NCI-H774 (cell line): ENCODE results near the gene SLC25A15.
"Not testable (repeated sequence)": the region's sequence is repeated elsewhere in the genome, so short reads cannot be mapped to it uniquely, and the experiment has no call there.

Experiments used
- DNase-seq: peaks from one replicate; lab custom pipeline; 2025; lab: John Stamatoyannopoulos, UW

SLC25A15 gene

DNA sequence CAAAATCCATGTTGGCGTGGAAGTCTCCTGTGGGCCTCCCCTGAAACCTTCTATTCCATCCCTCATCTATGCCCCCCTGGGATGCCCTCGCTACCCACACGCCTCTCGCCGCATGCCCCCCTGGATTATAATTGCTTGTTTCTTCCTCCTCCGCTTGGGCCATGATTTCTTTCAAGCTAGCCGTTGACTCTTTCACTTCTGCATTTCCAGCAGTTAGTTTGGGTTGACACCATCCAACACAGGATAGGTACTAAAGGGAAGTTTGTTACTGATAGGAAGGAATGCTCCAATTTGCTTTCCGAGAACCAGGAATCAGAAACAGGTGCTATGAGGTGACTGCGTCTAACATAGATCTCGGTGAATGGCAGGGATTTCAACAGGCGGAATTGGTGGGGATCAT lies 7.7 kb upstream of the SLC25A15 start:
- DNase-seq = no peak

DNA sequence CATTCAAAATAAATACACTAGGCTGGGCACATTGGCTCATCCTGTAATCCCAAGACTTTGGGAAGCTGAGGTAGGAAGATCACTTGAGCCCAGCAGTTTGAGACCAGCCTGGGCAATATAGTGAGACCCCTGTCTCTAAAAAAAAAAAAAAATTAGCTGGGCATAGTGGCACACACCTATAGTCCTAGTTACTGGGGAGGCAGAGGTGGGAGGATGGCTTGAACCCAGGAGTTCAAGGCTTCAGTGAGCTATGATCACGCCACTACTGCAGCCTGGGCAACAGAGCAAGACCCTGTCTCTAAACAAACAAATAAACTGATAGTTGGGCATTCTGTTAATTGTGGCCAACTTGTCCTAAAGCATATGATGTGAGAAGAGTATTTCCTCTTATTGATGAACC lies 6.4 kb upstream of the SLC25A15 start:
- not testable (repeated sequence) for DNase-seq

DNA sequence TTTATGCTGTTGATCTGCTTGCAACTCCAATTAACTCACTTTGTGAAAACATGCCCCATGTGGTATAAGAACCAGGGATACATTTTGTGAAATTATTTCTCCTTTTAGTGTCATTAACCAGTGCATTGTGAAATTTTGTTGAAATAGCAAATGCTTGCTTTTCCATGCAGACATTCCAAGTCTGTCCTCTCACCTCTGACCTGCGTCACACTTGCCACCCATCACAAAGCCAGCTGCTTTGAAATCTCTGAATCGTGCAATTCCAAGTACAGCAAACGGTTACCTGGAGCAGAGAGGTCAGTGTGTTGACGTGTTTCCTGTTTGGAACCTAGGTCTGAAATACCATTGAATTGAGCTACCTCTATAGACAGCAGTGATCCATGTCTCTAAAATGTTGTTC lies 4.9 kb upstream of the SLC25A15 start:
- no peak for DNase-seq

DNA sequence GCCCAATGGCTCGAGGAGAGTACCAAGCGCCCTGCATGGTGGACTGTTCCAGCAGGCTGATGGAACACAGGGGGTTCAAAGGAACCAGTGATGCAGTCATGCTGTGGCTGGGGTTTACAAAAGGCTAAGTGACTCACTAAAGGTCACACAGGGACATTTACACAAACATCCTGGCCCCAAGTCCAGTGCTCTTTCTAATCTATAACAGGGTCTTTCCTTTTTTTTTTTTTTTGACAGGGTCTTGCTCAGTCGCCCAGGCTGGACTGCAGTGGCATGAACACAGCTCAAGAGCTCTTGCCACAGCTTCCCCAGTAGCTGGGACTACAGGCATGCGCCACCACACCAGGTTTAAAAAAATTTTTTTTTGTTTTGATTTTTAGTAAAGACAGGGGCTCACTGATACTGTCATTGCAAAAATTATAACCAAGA lies 2.8 kb upstream of the SLC25A15 start:
- DNase-seq = no peak

DNA sequence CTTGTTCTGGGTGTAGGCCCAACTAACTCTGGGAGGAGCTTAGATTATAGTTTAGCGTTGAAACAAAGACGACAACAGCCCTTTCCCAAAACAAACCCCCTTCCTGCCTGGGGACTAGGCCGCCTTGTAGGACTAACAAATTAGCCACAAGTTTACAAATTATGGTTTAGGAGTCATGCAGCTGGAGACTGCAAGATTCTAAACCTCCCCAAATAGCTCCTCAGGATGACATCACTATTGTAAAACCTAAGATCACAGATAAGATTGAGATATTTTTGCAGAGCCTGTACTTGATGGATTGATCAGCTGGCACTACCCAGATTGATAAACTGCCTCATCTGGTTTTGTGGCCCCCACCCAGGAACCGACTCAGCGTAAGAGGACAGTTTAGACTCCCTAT lies 2.3 kb upstream of the SLC25A15 start:
- DNase-seq = no peak

DNA sequence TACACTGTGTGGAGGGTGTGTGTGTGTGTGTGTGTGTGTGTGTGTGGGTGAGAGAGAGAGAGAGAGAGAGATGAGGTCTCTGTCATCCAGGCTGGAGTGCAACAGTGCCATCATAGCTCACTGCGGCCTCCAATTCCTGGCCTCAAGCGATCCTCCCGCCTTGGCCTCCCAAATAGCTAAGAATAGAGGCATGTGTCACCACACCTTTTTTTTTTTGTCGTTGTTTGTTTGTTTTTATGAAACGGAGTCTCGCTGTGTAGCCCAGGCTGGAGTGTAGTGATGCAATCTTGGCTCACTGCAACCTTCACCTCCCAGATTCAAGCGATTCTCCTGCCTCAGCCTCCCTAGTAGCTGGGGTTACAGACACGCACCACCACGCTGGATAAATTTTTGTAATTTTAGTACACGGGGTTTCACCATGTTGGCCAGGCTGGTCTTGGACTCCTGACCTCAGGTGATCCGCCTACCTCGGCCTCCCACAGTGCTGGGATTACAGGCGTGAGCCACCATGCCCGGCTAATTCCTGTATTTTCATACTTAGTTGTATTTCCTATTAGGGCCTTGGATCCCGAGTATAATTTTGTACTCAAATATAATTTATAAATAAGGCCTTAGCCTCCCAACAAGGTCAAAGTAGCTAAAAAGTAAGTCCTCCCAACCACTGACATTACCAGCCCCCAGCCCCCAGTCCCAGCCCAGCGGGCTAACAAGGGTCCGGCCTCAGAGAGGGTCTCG lies 704 bp upstream of the SLC25A15 start:
- DNase-seq = not testable (repeated sequence)

DNA sequence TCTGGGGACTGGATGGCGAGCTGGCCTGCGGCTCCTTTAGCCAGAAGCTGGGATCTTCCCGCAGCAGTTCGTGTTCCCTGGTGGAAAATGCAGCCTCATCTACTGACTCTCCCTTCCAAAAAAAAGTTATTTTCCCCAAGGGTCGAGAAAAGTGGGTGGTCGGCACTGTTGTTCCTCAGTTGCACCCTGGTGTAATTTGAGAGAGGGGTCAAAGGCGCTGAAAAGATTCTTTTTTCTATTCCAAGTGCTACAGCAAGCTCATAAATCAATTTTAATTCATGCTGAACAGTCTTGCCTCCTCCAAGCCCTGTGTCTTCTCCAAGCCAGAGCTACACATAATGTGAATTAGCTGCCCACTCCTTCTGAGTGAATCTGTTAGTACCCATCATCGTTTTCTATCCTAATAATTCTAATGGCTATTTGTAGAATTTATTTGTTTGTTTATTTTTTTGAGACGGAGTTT lies 774 bp downstream of the SLC25A15 start:
- no peak for DNase-seq

DNA sequence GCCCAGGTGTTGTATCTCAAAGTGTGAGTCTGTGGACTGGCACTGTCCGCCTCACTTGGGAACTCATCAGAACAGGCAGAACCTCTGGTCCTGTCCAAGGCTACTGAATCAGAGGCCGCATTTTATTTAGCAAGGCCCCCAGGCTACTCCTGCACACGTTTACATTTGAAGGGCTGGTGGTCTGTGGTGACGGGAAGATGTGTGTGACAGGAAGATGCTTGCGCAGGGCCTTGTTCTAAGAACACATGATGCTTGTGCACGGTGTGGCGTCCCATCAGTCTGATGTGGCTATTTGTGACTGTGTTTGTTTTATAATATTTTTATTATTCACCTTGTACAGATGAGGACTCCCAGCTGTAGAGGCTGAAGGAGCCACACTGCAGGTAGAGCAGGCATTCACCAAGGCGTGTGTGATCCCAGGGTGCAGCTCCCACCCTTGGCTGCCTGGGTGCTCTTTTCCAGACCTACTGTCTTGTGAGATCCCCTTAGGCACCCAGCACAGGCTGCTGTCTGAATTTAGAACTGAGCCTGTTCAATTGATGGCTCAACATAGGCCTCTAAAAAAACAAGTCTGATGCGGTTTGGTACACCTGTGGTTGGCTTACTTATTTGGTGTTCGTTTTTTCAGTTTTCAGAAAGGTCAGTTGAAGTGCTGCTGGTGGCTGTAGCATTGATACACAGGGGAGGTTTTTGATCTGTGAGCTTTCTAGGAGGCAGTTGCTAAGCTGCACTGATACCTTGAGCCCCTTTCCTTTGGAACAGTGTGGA lies 3.1 kb downstream of the SLC25A15 start:
- no peak for DNase-seq

DNA sequence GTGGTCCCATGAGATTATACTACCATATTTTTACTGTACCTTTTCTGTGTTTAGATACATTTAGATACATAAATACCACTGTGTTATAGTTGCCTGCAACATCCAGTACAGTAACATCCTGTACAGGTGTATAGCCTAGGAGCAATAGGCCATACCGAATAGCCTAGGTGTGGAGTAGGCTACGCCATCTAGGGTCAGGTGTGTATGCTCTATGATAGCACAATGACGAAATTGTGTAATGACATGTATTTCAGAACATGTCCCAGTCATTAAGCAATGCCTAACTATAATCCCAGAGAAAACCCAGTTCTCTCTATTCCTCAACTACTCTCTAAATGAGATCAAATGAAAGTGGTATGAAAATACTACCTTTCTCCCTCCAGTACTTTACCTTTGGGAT lies 3.9 kb downstream of the SLC25A15 start:
- no peak for DNase-seq

DNA sequence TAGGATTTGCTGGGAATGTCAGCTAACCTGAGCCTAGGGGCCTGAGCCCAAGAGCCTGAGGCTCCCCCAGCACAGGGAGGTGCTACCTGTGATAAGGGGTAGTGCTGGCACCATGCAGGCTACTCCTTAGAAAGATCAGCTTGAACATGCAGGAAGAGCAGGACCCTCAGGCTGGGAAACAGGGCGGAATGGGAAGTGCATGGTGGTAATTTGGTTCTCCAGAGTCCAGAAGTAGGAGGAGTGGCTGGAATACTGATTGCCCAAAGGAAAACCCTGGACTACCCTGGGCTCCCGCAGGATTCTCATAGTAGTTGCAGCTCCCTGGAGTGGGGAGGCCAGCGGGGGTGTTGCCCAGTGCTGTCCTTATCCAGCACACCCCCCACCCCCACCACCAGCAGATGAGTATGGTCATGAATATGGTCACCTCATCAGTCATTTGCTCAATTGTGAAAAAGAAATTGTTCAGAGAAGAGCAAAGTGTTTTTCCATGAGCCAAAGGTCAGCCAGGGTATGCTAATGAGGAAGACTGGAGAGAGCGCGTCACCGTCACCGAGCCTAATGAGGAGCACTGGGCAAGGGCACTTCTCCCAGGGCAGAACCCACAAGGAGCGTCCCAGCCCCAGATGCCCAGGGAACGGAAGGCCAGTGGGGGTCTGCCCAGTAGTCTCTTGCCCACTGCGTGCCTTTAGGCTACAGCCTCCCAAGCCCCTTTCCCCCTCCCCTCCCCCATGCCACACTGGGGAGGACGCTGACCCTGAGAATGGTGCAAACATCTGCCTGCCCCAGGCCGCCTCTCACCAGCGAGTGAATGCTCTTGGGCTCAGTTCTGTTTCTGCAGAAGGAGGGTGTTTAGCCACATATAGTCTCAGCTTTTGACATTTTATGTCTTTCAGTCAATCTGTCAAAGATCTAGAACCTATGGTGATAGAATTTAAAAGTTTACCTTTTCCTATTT lies 5.3 kb downstream of the SLC25A15 start:
- DNase-seq = no peak

DNA sequence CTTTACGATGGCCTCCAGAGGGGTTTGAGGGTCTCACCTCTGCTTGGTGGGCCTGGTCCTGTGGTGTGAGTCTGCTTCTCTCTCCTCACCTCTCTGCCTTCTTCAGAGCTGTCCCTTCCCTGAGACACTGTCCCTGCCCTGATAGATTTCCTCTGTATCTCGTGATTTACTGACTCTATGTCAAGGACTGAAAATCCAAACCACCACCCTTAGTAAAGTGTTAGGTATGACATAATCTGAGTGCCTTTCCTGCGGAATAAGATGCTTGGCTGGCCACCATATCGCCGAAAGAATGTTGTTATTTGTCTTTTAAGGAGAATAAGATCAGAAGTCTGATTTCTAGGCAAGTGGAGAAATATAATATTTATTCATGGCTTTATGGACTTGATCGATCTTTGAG lies 7.2 kb downstream of the SLC25A15 start:
- DNase-seq = no peak

DNA sequence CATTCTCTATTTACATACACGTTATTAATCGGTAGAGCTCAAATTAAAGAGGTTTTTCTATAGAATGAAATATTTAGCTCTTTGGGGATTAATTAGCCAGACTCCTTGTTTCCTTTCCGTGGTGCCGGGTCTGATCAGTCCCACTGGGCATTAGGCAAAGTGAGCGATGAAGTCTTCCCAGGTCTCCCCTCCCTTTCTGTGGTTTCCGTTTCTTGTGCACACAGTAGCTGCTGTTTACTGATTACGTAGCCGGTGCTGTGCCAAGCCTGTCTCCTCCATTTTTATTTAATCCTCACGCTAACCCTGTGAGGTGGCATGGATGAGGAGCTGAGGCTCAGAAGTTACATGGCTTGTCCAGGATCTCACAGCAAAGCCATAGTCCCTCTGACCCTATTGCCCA lies 9.0 kb downstream of the SLC25A15 start:
- peak; percentile 28 for DNase-seq

DNA sequence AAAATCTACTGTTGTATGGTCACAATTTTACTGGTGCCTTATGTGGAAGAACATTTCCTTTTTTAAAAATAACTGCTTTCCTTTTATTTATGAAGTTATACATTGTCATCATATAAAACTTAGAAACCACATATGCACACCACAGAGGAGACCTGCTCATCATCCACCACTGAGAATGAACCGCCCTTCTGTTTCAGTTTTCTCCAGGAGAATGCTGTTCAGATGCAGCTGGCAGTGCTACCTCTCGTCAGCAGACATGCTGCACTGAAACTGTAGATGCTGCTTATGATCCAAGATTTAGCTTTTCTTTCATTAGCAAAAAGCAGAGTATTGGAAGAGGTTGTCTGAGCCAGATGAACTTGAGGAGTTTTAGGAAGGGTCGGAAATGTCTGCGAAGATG lies 10.1 kb downstream of the SLC25A15 start:
- no peak for DNase-seq

DNA sequence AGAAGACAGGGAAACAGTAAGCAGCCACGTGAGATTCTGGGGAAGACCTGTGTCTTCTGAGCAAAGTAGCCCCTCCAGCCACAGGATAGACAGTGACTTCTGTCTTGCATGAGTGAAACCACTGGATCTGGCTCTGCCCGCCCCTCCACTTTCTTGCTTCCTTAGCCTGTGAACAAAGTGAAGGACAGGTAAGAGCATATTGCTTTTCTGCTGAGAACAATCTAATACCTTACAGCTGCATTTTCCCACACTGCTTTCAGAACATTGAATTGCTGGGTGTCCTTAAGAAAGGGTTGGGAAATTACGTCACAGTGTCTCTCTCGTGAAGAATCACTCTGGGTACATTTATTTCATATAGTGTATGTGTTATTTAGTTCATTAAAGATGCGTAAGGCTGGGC lies 11.1 kb downstream of the SLC25A15 start:
- no peak for DNase-seq

DNA sequence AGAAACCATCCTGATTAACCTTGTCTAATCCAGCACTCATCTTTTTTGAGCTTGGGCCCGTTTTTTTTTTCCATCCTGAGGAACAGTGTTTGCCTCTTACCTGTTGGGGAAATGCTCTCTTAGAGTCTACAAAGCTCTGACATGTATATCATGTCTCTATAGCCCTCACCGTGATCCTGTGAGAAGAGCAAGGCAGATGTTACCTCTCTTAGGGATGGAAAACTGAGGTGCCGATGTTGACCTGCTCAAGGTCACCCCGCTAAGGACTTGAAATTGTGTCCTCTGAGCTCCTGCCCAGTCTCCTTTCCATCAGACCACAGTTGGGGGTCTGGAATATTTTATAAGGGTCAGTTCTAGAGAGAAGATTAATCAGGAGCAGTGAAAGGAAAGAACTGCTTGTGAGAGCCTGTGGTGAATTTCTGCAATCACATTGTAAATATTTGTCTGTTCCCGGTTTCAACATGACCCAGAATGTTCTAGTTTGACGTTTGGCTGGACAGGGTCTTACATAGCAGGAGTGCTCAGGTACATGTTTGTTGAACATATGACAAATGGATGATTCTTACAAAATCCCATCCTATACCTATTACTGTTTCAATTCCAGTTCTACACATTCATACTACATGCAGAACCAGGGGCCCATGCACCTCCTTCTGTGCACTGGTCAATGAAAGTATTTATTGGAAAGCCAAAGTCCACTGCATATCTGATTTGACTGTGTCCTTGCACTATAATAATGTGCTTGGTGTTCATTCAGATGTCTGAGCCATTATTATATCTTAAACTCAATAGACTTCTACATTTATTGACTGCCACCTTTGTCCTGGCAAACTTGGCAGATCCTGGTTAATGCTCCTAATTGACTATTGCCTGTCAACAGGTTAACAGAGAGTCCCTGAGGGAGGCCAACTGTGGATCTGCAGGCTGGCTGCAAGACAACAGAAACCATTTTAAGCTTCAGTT lies 12.1 kb downstream of the SLC25A15 start:
- no peak for DNase-seq

DNA sequence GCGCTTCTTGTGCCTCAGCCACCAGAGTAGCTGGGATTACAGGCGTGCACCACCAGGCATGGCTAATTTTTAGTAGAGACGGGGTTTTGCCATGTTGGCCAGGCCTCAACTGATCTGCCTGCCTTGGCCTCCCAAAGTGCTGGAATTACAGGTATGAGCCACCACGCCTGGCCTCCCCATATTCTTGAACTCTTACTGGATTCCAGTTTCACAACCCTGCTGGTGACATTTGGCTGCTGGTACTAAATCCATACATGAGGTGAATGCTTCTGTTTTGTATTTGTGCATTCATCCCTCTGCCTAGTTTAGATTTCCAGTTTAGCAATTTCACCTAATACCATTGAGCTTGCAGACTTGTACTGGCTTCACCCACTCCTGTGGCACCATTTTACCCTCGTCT lies 13.9 kb downstream of the SLC25A15 start:
- DNase-seq = no peak

DNA sequence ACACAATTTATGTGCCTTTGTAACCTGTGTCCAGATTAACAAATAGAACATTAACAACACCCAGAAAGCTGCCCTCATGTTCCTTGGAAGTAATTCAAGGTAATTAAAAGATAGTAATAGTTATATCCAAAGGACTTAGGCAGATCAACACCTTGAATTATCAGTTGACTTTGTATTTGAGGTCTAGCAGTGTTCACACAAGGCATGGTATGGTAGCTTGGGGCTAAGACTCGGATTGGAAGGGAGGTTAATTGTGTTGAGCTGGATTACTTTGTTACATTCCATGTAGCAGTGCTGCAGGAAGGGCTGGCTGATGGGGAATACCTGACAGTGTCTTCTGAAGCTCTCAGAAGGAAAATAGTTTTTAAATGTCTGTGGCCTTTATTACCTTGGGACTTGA lies 16.8 kb downstream of the SLC25A15 start:
- DNase-seq = no peak

DNA sequence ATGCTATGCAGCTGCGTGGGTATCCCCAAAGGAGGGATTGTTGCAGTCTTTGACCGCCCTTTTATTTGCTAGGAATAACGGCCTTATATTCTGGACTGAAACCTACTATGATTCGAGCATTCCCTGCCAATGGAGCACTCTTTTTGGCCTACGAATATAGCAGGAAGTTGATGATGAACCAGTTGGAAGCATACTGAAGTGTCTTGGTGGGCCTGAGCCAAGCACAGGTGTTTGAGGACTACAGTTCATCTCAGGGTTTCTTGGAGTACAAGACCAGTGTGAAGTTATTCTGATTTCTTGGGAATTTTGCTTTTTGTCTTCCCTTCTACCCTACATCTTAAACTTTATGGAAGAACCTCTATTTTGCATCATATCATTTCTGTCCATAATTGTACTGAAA lies 20.1 kb downstream of the SLC25A15 start:
- no peak for DNase-seq

DNA sequence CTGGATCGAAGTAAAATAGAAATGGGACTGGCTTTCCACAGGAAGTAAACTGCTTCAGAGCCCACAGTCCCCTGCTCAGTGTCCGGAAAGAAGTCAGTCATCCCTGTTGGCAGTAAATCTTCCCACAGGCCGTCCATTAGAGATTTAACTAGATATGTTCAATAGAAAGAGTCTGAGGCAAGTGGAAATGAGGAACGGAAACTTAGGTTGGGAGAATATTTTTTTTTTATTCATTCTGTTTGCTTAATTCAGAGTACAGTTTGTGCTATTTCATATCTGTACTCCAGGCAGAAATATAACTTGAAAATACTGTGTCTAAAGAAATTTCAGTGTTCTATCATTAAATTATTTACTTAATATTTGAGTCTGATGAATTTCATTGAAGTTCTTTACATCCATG lies 22.7 kb downstream of the SLC25A15 start:
- no peak for DNase-seq

DNA sequence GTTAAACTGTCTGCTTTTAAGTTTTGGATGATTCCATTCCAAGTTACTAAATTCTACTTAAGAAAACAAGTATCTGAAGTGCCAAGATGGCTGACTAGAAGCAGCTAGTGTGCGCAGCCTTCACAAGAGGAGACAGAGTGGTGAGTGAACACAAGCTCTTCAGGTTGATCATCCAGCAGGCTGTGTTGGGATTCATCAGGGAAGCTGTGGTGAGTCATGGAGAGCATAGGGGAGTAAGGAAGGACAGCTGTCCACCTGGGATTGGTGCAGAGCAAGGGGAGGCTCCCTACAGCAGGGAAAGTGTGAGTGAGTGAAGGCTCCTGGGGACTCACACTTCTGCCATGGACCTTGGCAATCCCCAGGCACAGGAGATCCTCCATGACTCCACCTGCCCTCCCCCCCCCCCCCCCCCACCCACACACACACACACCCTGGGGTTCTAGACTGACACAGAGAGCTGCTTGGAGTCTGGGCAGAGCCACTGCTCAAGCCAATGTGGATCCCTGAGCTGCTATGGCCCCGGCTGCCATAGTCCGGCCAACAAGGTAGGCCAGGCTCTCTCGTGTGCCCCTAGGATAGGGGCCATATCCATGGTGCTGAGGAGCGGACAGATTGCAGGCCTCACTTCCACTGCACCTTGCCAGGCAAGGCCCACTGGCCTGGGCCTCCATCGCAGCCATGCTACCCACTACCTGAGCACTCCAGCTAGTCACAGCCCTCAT lies 23.5 kb downstream of the SLC25A15 start:
- no peak for DNase-seq
